Thyroid gland (tissue), 4 donors: Measurements from ENCODE around the gene ACKR3.

Source experiments
- CTCF ChIP-seq, 6 experiments: fragments of 200-600 bp in 3 of 6; fragments of 450-650 bp in 3 of 6; sonication (generic) in 3 of 6; IDR thresholded peaks; one replicate each; pipeline ENCODE4 v1.5.1; 2016 to 2019; ENCODE audit warnings: antibody characterized with exemption in 6 of 6, mild to moderate bottlenecking in 2 of 6, inconsistent platforms in 1 of 6, moderate library complexity in 1 of 6
- POLR2A ChIP-seq, 2 donors: fragments of 450-650 bp; IDR thresholded peaks; one replicate each; pipeline ENCODE4 v1.6.1; 2017; ENCODE audit warnings: antibody characterized with exemption in 2 of 2, mild to moderate bottlenecking in 2 of 2, moderate library complexity in 1 of 2

DNA sequence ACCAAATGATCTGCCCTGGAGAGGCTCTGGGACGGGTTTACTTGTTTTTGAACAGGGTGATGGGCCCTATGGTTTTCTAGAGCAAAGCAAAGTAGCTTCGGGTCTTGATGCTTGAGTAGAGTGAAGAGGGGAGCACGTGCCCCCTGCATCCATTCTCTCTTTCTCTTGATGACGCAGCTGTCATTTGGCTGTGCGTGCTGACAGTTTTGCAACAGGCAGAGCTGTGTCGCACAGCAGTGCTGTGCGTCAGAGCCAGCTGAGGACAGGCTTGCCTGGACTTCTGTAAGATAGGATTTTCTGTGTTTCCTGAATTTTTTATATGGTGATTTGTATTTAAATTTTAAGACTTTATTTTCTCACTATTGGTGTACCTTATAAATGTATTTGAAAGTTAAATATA lies 11.9 kb downstream of the ACKR3 start:
- TF ChIP-seq CTCF (IDR thresholded peaks at IDR 0.05) (no peak), POLR2A (IDR thresholded peaks at IDR 0.05) (no peak)
